DOHH2 (cell line): Measurements from ENCODE around the gene TPCN1.

Experiments used
- H3F3A ChIP-seq: fragments of 200-600 bp; sonication (generic), shearing (Covaris generic); 2 replicates; pipeline ENCODE4 v1.6.0; 2016; ENCODE audit warnings: antibody characterized with exemption, mild to moderate bottlenecking; ENCODE audit not compliant: control insufficient read depth, insufficient read depth
- H3K27ac ChIP-seq: fragments of 200-600 bp; sonication (generic); 2 replicates; pipeline ENCODE4 v1.5.1; 2014; ENCODE audit warnings: low read depth, mild to moderate bottlenecking, low read length, moderate library complexity
- H3K27me3 ChIP-seq: fragments of 200-600 bp; sonication (generic); 2 replicates; pipeline ENCODE4 v1.6.1; 2014; ENCODE audit warnings: mild to moderate bottlenecking, low read length, mixed read lengths; ENCODE audit not compliant: control insufficient read depth
- H3K36me3 ChIP-seq: fragments of 200-600 bp; sonication (generic); 2 replicates; pipeline ENCODE4 v1.6.1; 2014; ENCODE audit warnings: mild to moderate bottlenecking, low read length, moderate library complexity, mixed read lengths; ENCODE audit not compliant: control insufficient read depth
- H3K4me1 ChIP-seq: fragments of 200-600 bp; sonication (generic); 2 replicates; pipeline ENCODE4 v1.6.1; 2014; ENCODE audit warnings: mild to moderate bottlenecking, low read length, mixed read lengths; ENCODE audit not compliant: control insufficient read depth
- H3K4me2 ChIP-seq: fragments of 200-600 bp; sonication (generic); 2 replicates; pipeline ENCODE4 v1.6.0; 2014; ENCODE audit warnings: mild to moderate bottlenecking, low read length, moderate library complexity
- H3K4me3 ChIP-seq: fragments of 200-600 bp; sonication (generic); 2 replicates; pipeline ENCODE4 v1.5.1; 2014; ENCODE audit warnings: mild to moderate bottlenecking, low read length, mixed read lengths
- H3K79me2 ChIP-seq: fragments of 200-600 bp; sonication (generic); 2 replicates; pipeline ENCODE4 v1.6.1; 2014; ENCODE audit warnings: mild to moderate bottlenecking, low read length, mixed read lengths; ENCODE audit not compliant: control insufficient read depth
- H3K9me2 ChIP-seq: fragments of 200-600 bp; sonication (generic); replicated peaks from 2 replicates; pipeline ENCODE4 v1.6.1; 2014; ENCODE audit warnings: mild to moderate bottlenecking, low read length, mixed read lengths; ENCODE audit not compliant: control insufficient read depth
- H3K9me3 ChIP-seq: fragments of 200-600 bp; sonication (generic); 2 replicates; pipeline ENCODE4 v1.6.1; 2014; ENCODE audit warnings: antibody characterized with exemption, low read length, mixed read lengths; ENCODE audit not compliant: control insufficient read depth, insufficient read depth
- H4K20me1 ChIP-seq: fragments of 200-600 bp; sonication (generic); 2 replicates; pipeline ENCODE4 v1.6.0; 2014; ENCODE audit warnings: low read depth, mild to moderate bottlenecking, antibody characterized with exemption, low read length, moderate library complexity; ENCODE audit not compliant: control insufficient read depth, insufficient read depth
- CTCF ChIP-seq: fragments of 200-600 bp; sonication (generic); IDR thresholded peaks from one replicate; pipeline ENCODE4 v1.5.1; 2014; ENCODE audit warnings: antibody characterized with exemption, mild to moderate bottlenecking, low read depth, low read length; ENCODE audit not compliant: poor library complexity, severe bottlenecking
- EZH2phosphoT487 ChIP-seq: fragments of 200-600 bp; sonication (generic); IDR thresholded peaks from 2 replicates; pipeline ENCODE4 v1.6.1; 2017; ENCODE audit warnings: borderline replicate concordance, mild to moderate bottlenecking, antibody characterized with exemption, low read length, moderate library complexity, mixed read lengths

Gene TPCN1

GRCh38 chr12:113269257-113269943 is 48.1 kb downstream of the TPCN1 start:
- Histone ChIP-seq H3K27me3 (no peaks in the 10 kb centered on the region), H3K4me2 (no peak overlapping the region), H3K4me1 (no peaks in the 10 kb centered on the region), H3F3A (no peaks in the 10 kb centered on the region), H3K36me3 (peaks cover 83% of the 10 kb centered on the region), H3K9me3 (no peaks in the 10 kb centered on the region), H4K20me1 (no peaks in the 10 kb centered on the region), H3K27ac (no peak overlapping the region), H3K4me3 (no peak overlapping the region), H3K9me2 (no peaks in the 10 kb centered on the region), H3K79me2 (no peaks in the 10 kb centered on the region)
- TF ChIP-seq CTCF (no peak), EZH2phosphoT487 (no peak)

- Histone ChIP-seq H3K27ac (no peak overlapping the region), H3K4me3 (no peak overlapping the region), H4K20me1 (no peaks in the 10 kb centered on the region), H3K9me3 (no peaks in the 10 kb centered on the region), H3F3A (no peaks in the 10 kb centered on the region), H3K36me3 (peaks cover 83% of the 10 kb centered on the region), H3K4me2 (no peak overlapping the region), H3K79me2 (no peaks in the 10 kb centered on the region), H3K9me2 (no peaks in the 10 kb centered on the region), H3K4me1 (no peaks in the 10 kb centered on the region), H3K27me3 (no peaks in the 10 kb centered on the region)
- TF ChIP-seq EZH2phosphoT487 (no peak), CTCF (no peak)
Measured at GRCh38 chr12:113270709-113271009, 49.4 kb downstream of the TPCN1 start.

GRCh38 chr12:113271466-113271852 is 50.2 kb downstream of the TPCN1 start:
- no peak overlapping the region for H3K4me2 ChIP-seq
- H3K9me2 ChIP-seq = no peaks in the 10 kb centered on the region
- no peak for TF ChIP-seq CTCF
- no peak for TF ChIP-seq EZH2phosphoT487
- H3F3A ChIP-seq = no peaks in the 10 kb centered on the region
- H3K36me3 ChIP-seq = peaks cover 83% of the 10 kb centered on the region
- H3K9me3 ChIP-seq = no peaks in the 10 kb centered on the region
- H3K79me2 ChIP-seq = no peaks in the 10 kb centered on the region
- no peaks in the 10 kb centered on the region for H3K27me3 ChIP-seq
- H3K27ac ChIP-seq = no peak overlapping the region
- H3K4me3 ChIP-seq = no peak overlapping the region
- H4K20me1 ChIP-seq = no peaks in the 10 kb centered on the region
- no peaks in the 10 kb centered on the region for H3K4me1 ChIP-seq
